Measurements from ENCODE around the gene CDKN2D.

CDKN2D gene

DNA sequence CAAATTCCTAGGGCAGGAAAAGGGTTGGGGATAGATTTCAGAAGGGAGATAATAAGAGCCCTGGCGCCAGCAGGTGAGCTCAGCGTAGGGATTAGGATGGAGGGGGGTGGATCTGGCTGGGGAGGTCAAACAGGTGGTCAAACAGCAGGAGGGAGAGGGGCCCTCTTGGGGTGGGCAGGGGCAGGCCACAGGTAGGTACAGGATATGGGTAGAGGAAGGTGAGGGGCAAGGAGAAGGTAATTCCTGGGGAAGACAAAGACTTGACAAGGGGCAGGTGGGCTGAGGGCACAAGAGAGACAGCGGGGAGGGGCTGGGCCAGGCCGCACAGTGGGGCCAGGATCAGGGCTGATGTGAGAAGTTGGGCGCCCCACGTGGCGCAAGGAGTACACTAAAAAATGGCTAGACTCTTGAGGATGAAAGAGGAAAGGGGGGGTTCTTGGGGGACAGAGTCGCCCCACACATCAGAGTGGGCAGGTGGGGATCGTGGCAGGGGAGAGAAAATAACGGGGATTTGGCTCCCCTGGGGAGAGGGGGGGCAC, 3.7 kb downstream of the CDKN2D start:
- H3K36me3 ChIP-seq (ENCODE audit: control insufficient read depth, insufficient read depth, low read length) = peaks cover 7% of the 10 kb centered on the region
- peak overlapping the region; percentile 99 for H3K4me3 ChIP-seq (ENCODE audit: low read length)
- no peak overlapping the region for H3K27ac ChIP-seq (ENCODE audit: low read length)
- H3K4me1 ChIP-seq (ENCODE audit: control insufficient read depth, insufficient read depth, low read length) = 0 out of 2 replicates have a peak, but pooled peaks cover 2% of the 10 kb centered on the region
- no peaks in the 10 kb centered on the region for H3K27me3 ChIP-seq (ENCODE audit: control insufficient read depth, insufficient read depth, low read length)
- no peak for DNase-seq (ENCODE audit: low read depth, low spot score)
- no peaks in the 10 kb centered on the region for H3K9me3 ChIP-seq (ENCODE audit: control insufficient read depth, insufficient read depth, low read length)
- WGBS (ENCODE audit: insufficient coverage, insufficient read length) = no CpG with 5 or more reads among the region's 10 CpGs

GRCh38 chr19:10562609-10563008, 6.2 kb downstream of the CDKN2D start:
- no CpG with 5 or more reads among the region's 5 CpGs for WGBS (ENCODE audit: insufficient coverage, insufficient read length)
- no peak for DNase-seq (ENCODE audit: low read depth, low spot score)
- H3K36me3 ChIP-seq (ENCODE audit: control insufficient read depth, insufficient read depth, low read length) = peaks cover 15% of the 10 kb centered on the region
- H3K27ac ChIP-seq (ENCODE audit: low read length) = no peak overlapping the region
- no peak overlapping the region for H3K4me3 ChIP-seq (ENCODE audit: low read length)
- 0 out of 2 replicates have a peak, but pooled peaks cover 2% of the 10 kb centered on the region for H3K4me1 ChIP-seq (ENCODE audit: control insufficient read depth, insufficient read depth, low read length)
- H3K27me3 ChIP-seq (ENCODE audit: control insufficient read depth, insufficient read depth, low read length) = no peaks in the 10 kb centered on the region
- H3K9me3 ChIP-seq (ENCODE audit: control insufficient read depth, insufficient read depth, low read length) = no peaks in the 10 kb centered on the region

DNA sequence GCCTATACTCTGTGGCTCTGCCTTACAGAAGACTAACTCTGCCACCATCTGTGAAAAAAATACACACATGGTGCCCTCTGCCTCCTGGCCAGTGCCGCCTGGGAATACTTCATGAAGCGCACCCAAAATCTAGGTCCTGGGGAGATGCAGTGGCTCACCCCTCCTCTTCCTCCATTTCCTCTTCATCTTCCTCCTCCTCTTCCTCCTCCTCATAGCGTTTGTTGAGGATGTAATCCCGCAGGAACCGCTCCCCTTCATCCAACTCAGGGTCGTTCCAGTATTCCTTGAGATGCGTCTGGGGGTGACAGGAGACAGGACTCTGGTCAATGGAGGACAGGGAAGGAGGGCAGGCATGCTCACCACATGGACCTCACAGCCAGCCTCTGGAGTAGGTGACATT, 8.6 kb downstream of the CDKN2D start:
- H3K4me3 ChIP-seq (ENCODE audit: low read length) = no peak overlapping the region
- no peaks in the 10 kb centered on the region for H3K9me3 ChIP-seq (ENCODE audit: control insufficient read depth, insufficient read depth, low read length)
- DNase-seq (ENCODE audit: low read depth, low spot score) = no peak
- no peak overlapping the region for H3K27ac ChIP-seq (ENCODE audit: low read length)
- H3K36me3 ChIP-seq (ENCODE audit: control insufficient read depth, insufficient read depth, low read length) = peaks cover 26% of the 10 kb centered on the region
- no peaks in the 10 kb centered on the region for H3K4me1 ChIP-seq (ENCODE audit: control insufficient read depth, insufficient read depth, low read length)
- H3K27me3 ChIP-seq (ENCODE audit: control insufficient read depth, insufficient read depth, low read length) = no peaks in the 10 kb centered on the region
- no CpG with 5 or more reads among the region's 7 CpGs for WGBS (ENCODE audit: insufficient coverage, insufficient read length)

DNA sequence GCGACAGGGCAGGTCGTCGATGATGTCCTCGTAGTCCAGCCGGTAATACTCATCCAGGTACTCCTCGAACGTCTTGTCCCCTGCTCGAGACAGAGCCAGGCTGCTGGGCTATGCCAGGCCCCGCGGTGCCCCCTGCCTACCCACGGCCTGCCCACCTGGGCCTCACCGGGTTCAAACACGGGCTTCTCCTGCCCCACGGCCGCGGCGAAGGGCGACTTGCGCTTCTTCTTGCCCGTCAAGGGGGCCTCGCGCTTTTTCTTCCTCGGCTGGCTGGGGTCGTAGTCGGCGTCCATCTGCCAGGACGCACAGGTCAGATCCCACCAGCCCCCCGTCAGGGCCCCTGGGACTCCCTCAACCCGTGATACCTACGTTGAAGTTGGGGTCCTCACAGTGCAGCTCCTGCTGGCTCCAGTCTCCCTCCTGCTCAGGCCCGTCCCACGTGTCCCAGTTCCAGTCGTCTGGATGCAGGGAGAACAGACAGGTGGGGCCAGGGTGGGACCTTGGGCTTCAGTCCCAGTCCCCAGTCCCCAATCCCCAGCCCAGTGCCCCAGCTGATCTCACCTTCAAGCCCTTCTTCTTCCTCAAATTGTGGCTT, 11.1 kb downstream of the CDKN2D start:
- H3K36me3 ChIP-seq (ENCODE audit: control insufficient read depth, insufficient read depth, low read length) = peaks cover 47% of the 10 kb centered on the region
- DNase-seq (ENCODE audit: low read depth, low spot score) = no peak
- no peak overlapping the region for H3K4me3 ChIP-seq (ENCODE audit: low read length)
- no peaks in the 10 kb centered on the region for H3K9me3 ChIP-seq (ENCODE audit: control insufficient read depth, insufficient read depth, low read length)
- H3K4me1 ChIP-seq (ENCODE audit: control insufficient read depth, insufficient read depth, low read length) = no peaks in the 10 kb centered on the region
- H3K27me3 ChIP-seq (ENCODE audit: control insufficient read depth, insufficient read depth, low read length) = no peaks in the 10 kb centered on the region
- WGBS (ENCODE audit: insufficient coverage, insufficient read length) = no CpG with 5 or more reads among the region's 33 CpGs
- no peak overlapping the region for H3K27ac ChIP-seq (ENCODE audit: low read length)

GRCh38 chr19:10555610-10555973, 13.2 kb downstream of the CDKN2D start:
- Histone ChIP-seq H3K27ac (ENCODE audit: low read length) (no peak overlapping the region), H3K9me3 (ENCODE audit: control insufficient read depth, insufficient read depth, low read length) (no peaks in the 10 kb centered on the region), H3K4me3 (ENCODE audit: low read length) (no peak overlapping the region), H3K36me3 (ENCODE audit: control insufficient read depth, insufficient read depth, low read length) (peaks cover 44% of the 10 kb centered on the region), H3K4me1 (ENCODE audit: control insufficient read depth, insufficient read depth, low read length) (no peaks in the 10 kb centered on the region), H3K27me3 (ENCODE audit: control insufficient read depth, insufficient read depth, low read length) (no peaks in the 10 kb centered on the region)
- no CpG with 5 or more reads among the region's 7 CpGs for WGBS (ENCODE audit: insufficient coverage, insufficient read length)
- DNase-seq (ENCODE audit: low read depth, low spot score) = no peak

DNA sequence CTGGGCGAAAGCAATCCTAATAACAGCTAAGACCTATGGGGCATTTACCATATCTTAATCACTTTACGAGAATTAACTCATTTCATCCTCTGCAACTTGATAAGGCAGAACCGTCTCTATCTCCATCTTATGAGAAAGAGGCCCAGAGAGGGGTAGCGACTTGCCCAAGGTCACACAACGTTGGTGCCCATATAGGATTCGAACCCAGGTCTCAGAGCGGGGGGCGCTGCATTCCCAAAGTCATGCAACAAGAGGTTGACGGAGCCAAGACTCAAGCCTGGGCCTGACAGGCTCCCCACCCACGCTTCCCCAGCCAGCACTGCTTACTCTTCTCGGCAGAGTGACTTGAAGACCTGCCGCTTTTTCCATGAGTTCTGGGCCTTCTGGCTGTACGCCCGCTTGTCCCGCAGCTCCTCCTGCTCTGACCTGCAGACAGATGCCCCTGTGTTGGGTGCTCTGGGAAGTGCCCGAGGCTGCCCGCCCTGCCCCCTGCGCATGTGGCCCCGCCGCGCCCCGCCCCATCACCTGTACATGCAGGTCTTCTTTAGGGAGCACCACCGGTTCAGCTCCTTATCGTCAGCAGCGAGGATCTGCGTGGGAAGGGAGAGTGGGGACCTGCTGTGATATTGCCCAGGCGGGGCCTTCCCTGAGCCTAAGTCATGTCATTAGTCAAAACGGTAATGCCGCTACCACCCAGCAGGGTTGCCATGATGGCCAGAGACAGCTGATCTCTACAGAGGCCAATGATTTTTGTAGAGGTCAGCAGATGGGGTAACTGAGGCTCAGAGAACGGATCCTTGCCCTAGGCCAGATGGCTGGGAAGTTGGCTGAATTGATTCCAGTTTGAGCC, 13.8 kb downstream of the CDKN2D start:
- WGBS (ENCODE audit: insufficient coverage, insufficient read length) = no CpG with 5 or more reads among the region's 30 CpGs
- H3K36me3 ChIP-seq (ENCODE audit: control insufficient read depth, insufficient read depth, low read length) = peaks cover 40% of the 10 kb centered on the region
- H3K9me3 ChIP-seq (ENCODE audit: control insufficient read depth, insufficient read depth, low read length) = no peaks in the 10 kb centered on the region
- H3K4me3 ChIP-seq (ENCODE audit: low read length) = no peak overlapping the region
- H3K27me3 ChIP-seq (ENCODE audit: control insufficient read depth, insufficient read depth, low read length) = no peaks in the 10 kb centered on the region
- no peak for DNase-seq (ENCODE audit: low read depth, low spot score)
- H3K4me1 ChIP-seq (ENCODE audit: control insufficient read depth, insufficient read depth, low read length) = no peaks in the 10 kb centered on the region
- H3K27ac ChIP-seq (ENCODE audit: low read length) = no peak overlapping the region

GRCh38 chr19:10553943-10554381, 14.8 kb downstream of the CDKN2D start:
- no peak overlapping the region for H3K27ac ChIP-seq (ENCODE audit: low read length)
- DNase-seq (ENCODE audit: low read depth, low spot score) = no peak
- no peaks in the 10 kb centered on the region for H3K9me3 ChIP-seq (ENCODE audit: control insufficient read depth, insufficient read depth, low read length)
- H3K4me3 ChIP-seq (ENCODE audit: low read length) = no peak overlapping the region
- H3K27me3 ChIP-seq (ENCODE audit: control insufficient read depth, insufficient read depth, low read length) = no peaks in the 10 kb centered on the region
- H3K36me3 ChIP-seq (ENCODE audit: control insufficient read depth, insufficient read depth, low read length) = peaks cover 35% of the 10 kb centered on the region
- no CpG with 5 or more reads among the region's 12 CpGs for WGBS (ENCODE audit: insufficient coverage, insufficient read length)
- H3K4me1 ChIP-seq (ENCODE audit: control insufficient read depth, insufficient read depth, low read length) = no peaks in the 10 kb centered on the region

GRCh38 chr19:10553087-10553667, 15.6 kb downstream of the CDKN2D start:
- Histone ChIP-seq H3K4me1 (ENCODE audit: control insufficient read depth, insufficient read depth, low read length) (no peaks in the 10 kb centered on the region), H3K36me3 (ENCODE audit: control insufficient read depth, insufficient read depth, low read length) (peaks cover 42% of the 10 kb centered on the region), H3K27ac (ENCODE audit: low read length) (no peak overlapping the region), H3K27me3 (ENCODE audit: control insufficient read depth, insufficient read depth, low read length) (no peaks in the 10 kb centered on the region), H3K4me3 (ENCODE audit: low read length) (no peak overlapping the region), H3K9me3 (ENCODE audit: control insufficient read depth, insufficient read depth, low read length) (no peaks in the 10 kb centered on the region)
- WGBS (ENCODE audit: insufficient coverage, insufficient read length) = no CpG with 5 or more reads among the region's 13 CpGs
- no peak for DNase-seq (ENCODE audit: low read depth, low spot score)

- Histone ChIP-seq H3K9me3 (ENCODE audit: control insufficient read depth, insufficient read depth, low read length) (no peaks in the 10 kb centered on the region), H3K27me3 (ENCODE audit: control insufficient read depth, insufficient read depth, low read length) (no peaks in the 10 kb centered on the region), H3K4me3 (ENCODE audit: low read length) (no peak overlapping the region), H3K27ac (ENCODE audit: low read length) (no peak overlapping the region), H3K4me1 (ENCODE audit: control insufficient read depth, insufficient read depth, low read length) (no peaks in the 10 kb centered on the region), H3K36me3 (ENCODE audit: control insufficient read depth, insufficient read depth, low read length) (peaks cover 42% of the 10 kb centered on the region)
- DNase-seq (ENCODE audit: low read depth, low spot score) = no peak
- WGBS (ENCODE audit: insufficient coverage, insufficient read length) = no CpG with 5 or more reads among the region's 12 CpGs
Observed at GRCh38 chr19:10552510-10553053, 16.2 kb downstream of the CDKN2D start.

DNA sequence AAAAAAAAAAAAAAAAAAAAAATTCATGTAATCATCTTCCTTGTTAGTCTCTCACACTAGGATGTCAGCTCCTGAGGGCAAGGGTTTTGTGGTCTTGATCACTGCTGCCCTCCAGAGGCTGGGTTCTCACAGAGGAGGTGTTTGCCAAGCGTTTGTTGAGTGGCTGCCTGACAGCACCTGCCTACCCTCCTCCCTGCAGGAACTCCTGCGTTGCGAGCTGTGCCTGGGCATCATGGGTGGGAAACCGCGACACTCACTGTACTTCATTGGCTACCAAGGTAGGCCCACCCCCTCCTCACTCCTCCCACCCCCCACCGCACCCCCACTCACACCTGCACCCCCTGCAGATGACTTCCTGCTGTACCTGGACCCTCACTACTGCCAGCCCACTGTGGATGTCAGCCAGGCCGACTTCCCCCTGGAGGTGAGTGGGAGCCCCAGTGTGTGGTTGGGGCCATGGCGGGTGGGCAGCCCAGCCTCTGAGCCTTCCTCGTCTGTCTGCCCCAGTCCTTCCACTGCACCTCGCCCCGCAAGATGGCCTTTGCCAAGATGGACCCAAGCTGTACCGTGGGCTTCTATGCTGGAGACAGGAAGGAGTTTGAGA, 17.0 kb downstream of the CDKN2D start:
- no peak for DNase-seq (ENCODE audit: low read depth, low spot score)
- Histone ChIP-seq H3K36me3 (ENCODE audit: control insufficient read depth, insufficient read depth, low read length) (peaks cover 43% of the 10 kb centered on the region), H3K9me3 (ENCODE audit: control insufficient read depth, insufficient read depth, low read length) (no peaks in the 10 kb centered on the region), H3K4me3 (ENCODE audit: low read length) (no peak overlapping the region), H3K4me1 (ENCODE audit: control insufficient read depth, insufficient read depth, low read length) (no peaks in the 10 kb centered on the region), H3K27ac (ENCODE audit: low read length) (no peak overlapping the region), H3K27me3 (ENCODE audit: control insufficient read depth, insufficient read depth, low read length) (no peaks in the 10 kb centered on the region)
- no CpG with 5 or more reads among the region's 12 CpGs for WGBS (ENCODE audit: insufficient coverage, insufficient read length)

All from iPS DF 6.9 (cell line).